ENCODE data around the gene MMD. TPM values are rescaled to one million over a fixed set of nuclear protein-coding genes. Genes with fewer than 3 reads are reported as not detected.

MMD gene
- total and polyA plus RNA-seq, 2 of the 13 experiments (the other 11 are each of a cell fraction or from before 2014, with no cell fraction given): 121 to 225 TPM

DNA sequence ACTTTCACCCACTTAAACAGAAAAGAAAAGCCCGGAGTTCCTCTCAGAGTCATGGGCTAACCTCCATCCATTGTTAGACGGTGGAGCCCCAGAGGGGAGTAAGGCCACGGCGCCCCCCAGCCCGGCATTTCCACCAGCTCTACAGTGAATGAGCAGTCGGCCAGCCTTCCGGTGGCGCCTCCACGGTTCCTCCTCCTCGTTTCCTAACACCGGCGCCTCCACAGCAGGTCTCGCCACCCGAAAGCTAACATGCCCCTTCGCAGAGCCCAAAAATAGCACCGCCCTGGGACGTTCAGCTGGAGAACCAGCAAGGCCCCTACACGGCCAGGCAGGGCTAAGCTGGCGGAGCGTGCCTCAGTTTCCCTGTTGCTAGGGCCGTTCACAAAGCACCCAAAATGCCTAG, 858 bp downstream of the MMD start (continued):
- 0 out of 2 replicates have a peak, but pooled peaks have one; percentile 35 for TF ChIP-seq CENPT (CRISPR knock-in tag; IDR thresholded peaks at IDR 0.05; ENCODE audit: low read depth)
- TF ChIP-seq DR1 (CRISPR knock-in tag; IDR thresholded peaks at IDR 0.05): no peak
- no peak for TF ChIP-seq ZNF674 (CRISPR knock-in tag; IDR thresholded peaks at IDR 0.05; ENCODE audit: low read depth)
- TF ChIP-seq KAT7 (CRISPR knock-in tag; IDR thresholded peaks at IDR 0.05; ENCODE audit: borderline replicate concordance): peak; percentile 79; the same call in 1 of the 2 replicates
- TF ChIP-seq, protein P1, sequence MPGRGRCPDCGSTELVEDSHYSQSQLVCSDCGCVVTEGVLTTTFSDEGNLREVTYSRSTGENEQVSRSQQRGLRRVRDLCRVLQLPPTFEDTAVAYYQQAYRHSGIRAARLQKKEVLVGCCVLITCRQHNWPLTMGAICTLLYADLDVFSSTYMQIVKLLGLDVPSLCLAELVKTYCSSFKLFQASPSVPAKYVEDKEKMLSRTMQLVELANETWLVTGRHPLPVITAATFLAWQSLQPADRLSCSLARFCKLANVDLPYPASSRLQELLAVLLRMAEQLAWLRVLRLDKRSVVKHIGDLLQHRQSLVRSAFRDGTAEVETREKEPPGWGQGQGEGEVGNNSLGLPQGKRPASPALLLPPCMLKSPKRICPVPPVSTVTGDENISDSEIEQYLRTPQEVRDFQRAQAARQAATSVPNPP (CRISPR knock-in tag; IDR thresholded peaks at IDR 0.05): 0 out of 2 replicates have a peak, but pooled peaks have one; percentile 4
- TF ChIP-seq, protein P2, sequence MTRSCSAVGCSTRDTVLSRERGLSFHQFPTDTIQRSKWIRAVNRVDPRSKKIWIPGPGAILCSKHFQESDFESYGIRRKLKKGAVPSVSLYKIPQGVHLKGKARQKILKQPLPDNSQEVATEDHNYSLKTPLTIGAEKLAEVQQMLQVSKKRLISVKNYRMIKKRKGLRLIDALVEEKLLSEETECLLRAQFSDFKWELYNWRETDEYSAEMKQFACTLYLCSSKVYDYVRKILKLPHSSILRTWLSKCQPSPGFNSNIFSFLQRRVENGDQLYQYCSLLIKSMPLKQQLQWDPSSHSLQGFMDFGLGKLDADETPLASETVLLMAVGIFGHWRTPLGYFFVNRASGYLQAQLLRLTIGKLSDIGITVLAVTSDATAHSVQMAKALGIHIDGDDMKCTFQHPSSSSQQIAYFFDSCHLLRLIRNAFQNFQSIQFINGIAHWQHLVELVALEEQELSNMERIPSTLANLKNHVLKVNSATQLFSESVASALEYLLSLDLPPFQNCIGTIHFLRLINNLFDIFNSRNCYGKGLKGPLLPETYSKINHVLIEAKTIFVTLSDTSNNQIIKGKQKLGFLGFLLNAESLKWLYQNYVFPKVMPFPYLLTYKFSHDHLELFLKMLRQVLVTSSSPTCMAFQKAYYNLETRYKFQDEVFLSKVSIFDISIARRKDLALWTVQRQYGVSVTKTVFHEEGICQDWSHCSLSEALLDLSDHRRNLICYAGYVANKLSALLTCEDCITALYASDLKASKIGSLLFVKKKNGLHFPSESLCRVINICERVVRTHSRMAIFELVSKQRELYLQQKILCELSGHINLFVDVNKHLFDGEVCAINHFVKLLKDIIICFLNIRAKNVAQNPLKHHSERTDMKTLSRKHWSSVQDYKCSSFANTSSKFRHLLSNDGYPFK (CRISPR knock-in tag; IDR thresholded peaks at IDR 0.05; ENCODE audit: borderline replicate concordance): no peak
- TF ChIP-seq YY1 (IDR thresholded peaks at IDR 0.05; ENCODE audit: insufficient read depth, insufficient replicate concordance, low read depth, low read length): peak; percentile 23
- TF ChIP-seq, protein P3, sequence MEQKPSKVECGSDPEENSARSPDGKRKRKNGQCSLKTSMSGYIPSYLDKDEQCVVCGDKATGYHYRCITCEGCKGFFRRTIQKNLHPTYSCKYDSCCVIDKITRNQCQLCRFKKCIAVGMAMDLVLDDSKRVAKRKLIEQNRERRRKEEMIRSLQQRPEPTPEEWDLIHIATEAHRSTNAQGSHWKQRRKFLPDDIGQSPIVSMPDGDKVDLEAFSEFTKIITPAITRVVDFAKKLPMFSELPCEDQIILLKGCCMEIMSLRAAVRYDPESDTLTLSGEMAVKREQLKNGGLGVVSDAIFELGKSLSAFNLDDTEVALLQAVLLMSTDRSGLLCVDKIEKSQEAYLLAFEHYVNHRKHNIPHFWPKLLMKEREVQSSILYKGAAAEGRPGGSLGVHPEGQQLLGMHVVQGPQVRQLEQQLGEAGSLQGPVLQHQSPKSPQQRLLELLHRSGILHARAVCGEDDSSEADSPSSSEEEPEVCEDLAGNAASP (CRISPR knock-in tag; IDR thresholded peaks at IDR 0.05; ENCODE audit: borderline replicate concordance): peak; percentile 23; the same call in 1 of the 2 replicates
- TF ChIP-seq ZNF792 (CRISPR knock-in tag; IDR thresholded peaks at IDR 0.05): peak; percentile 9; the same call in 1 of the 2 replicates
